Lower leg skin (tissue), 3 donors: ENCODE data around the gene ERF.

Experiments used
- CTCF ChIP-seq, 3 donors: fragments of 450-650 bp; IDR thresholded peaks; one replicate each; pipeline ENCODE4 v1.5.1; 2016; ENCODE audit warnings: antibody characterized with exemption in 3 of 3, mild to moderate bottlenecking in 3 of 3, moderate library complexity in 2 of 3
- POLR2A ChIP-seq, 2 donors: fragments of 450-650 bp; IDR thresholded peaks; one replicate each; pipeline ENCODE4 v1.6.1; 2016 to 2017; ENCODE audit warnings: antibody characterized with exemption in 2 of 2, mild to moderate bottlenecking in 1 of 2, moderate library complexity in 1 of 2

DNA sequence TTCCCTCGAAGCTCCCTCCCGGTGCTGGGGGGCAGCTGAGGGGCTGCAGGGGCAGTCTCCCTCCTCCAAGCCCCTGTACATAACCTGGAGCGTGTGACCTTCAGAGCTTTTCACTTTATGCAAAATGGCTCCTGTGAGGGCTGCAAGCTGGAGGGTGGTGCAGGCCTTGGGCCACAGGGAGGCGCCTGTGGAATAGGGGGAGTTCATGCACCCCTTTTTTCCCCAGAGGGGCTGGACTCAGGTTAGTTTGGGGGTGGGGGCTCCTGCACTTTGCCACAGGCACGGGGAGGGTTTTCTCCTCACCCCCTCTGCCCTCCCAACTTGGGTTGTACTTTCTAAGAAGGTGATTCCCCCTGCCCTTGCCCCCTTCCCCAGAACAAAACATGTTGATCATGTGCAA, 40.4 kb upstream of the ERF start:
- no peak for TF ChIP-seq POLR2A (IDR thresholded peaks at IDR 0.05)
- no peak for TF ChIP-seq CTCF (IDR thresholded peaks at IDR 0.05)
